IMR-90 (cell line): ENCODE results near the gene NRCAM. TPM values are rescaled to one million over a fixed set of nuclear protein-coding genes. Genes with fewer than 3 reads are reported as not detected.

Source experiments
- ATAC-seq: fragments of 200-7000 bp; cut with Tn5 transposase; 2 replicates; pipeline ENCODE4 v1.9.1; 2020; ENCODE audit warnings: low read depth, mild to moderate bottlenecking, moderate library complexity
- BruUV-seq: library from RNA; stranded (reverse); fragments of 400-500 nt; replicated peaks from 2 replicates; lab custom pipeline; 2021; lab: Mats Ljungman, UMichigan
- CTCF ChIA-PET: fragments of 300-600 bp; formaldehyde crosslinking; extraction: SDS; loops from one replicate; lab custom pipeline; 2021; ENCODE audit warnings: antibody characterized with exemption; lab: Yijun Ruan, JAX
- POLR2A ChIA-PET: fragments of 300-600 bp; sonication (Branson Sonifier 250); formaldehyde crosslinking; loops from one replicate; lab custom pipeline; 2022; ENCODE audit warnings: antibody characterized with exemption; ENCODE audit not compliant: unreplicated experiment; lab: Charles Lee
- DNase-seq: peaks from one replicate; pipeline ENCODE4 v3.0.0; 2013
- H2AFZ ChIP-seq: replicated peaks from 2 replicates; pipeline ENCODE3; 2013; ENCODE audit warnings: low read length, mild to moderate bottlenecking; ENCODE audit not compliant: poor library complexity
- H2AK5ac ChIP-seq: 2 replicates; pipeline ENCODE4 v1.6.1; 2013; ENCODE audit warnings: low read depth, low read length, inconsistent platforms
- H2AK9ac ChIP-seq: replicated peaks from 2 replicates; pipeline ENCODE3; 2013; ENCODE audit warnings: mild to moderate bottlenecking, low read depth, low read length, moderate library complexity; ENCODE audit not compliant: poor library complexity
- H2BK120ac ChIP-seq: 2 replicates; pipeline ENCODE4 v1.6.1; 2013; ENCODE audit warnings: low read depth, low read length, inconsistent platforms
- H2BK15ac ChIP-seq: 3 replicates; pipeline ENCODE4 v1.6.1; 2013; ENCODE audit warnings: low read depth, low read length, inconsistent platforms
- H2BK20ac ChIP-seq: 2 replicates; pipeline ENCODE4 v1.6.1; 2013; ENCODE audit warnings: low read depth, mild to moderate bottlenecking, inconsistent platforms, low read length, moderate library complexity
- H2BK5ac ChIP-seq: 2 replicates; pipeline ENCODE4 v1.6.1; 2013; ENCODE audit warnings: mild to moderate bottlenecking, low read depth, low read length, inconsistent platforms; ENCODE audit not compliant: poor library complexity, severe bottlenecking
- H3K14ac ChIP-seq: replicated peaks from 2 replicates; pipeline ENCODE4 v1.6.1; 2013; ENCODE audit warnings: low read depth, low read length, inconsistent platforms
- H3K18ac ChIP-seq: 2 replicates; pipeline ENCODE4 v1.6.1; 2013; ENCODE audit warnings: low read depth, low read length, control low read depth
- H3K23ac ChIP-seq: 2 replicates; pipeline ENCODE4 v1.6.1; 2013; ENCODE audit warnings: low read depth, low read length, inconsistent platforms
- H3K27ac ChIP-seq: 2 replicates; pipeline ENCODE4 v1.5.1; 2013; ENCODE audit warnings: mild to moderate bottlenecking, control low read depth, low read length; ENCODE audit not compliant: insufficient read depth
- H3K27me3 ChIP-seq: 2 replicates; pipeline ENCODE4 v1.6.1; 2013; ENCODE audit warnings: low read length; ENCODE audit not compliant: control insufficient read depth, insufficient read depth
- H3K36me3 ChIP-seq: 2 replicates; pipeline ENCODE4 v1.6.1; 2013; ENCODE audit warnings: low read length, mixed read lengths; ENCODE audit not compliant: control insufficient read depth, insufficient read depth
- H3K4ac ChIP-seq: 2 replicates; pipeline ENCODE4 v1.6.1; 2013; ENCODE audit warnings: low read depth, low read length, inconsistent platforms
- H3K4me1 ChIP-seq: 2 replicates; pipeline ENCODE4 v1.6.1; 2013; ENCODE audit warnings: low read length, mixed read lengths; ENCODE audit not compliant: control insufficient read depth, insufficient read depth
- H3K4me2 ChIP-seq: 2 replicates; pipeline ENCODE4 v1.6.1; 2013; ENCODE audit warnings: low read depth, mild to moderate bottlenecking, control low read depth, low read length, moderate library complexity
- H3K4me3 ChIP-seq: 2 replicates; pipeline ENCODE4 v1.5.1; 2013; ENCODE audit warnings: low read depth, mild to moderate bottlenecking, control low read depth, low read length, moderate library complexity; ENCODE audit not compliant: insufficient read depth
- H3K56ac ChIP-seq: 2 replicates; pipeline ENCODE4 v1.6.1; 2013; ENCODE audit warnings: low read length, inconsistent platforms; ENCODE audit not compliant: insufficient read depth; ENCODE audit errors: extremely low read depth
- H3K79me1 ChIP-seq, 2 experiments: 2 replicates each; pipeline ENCODE4 v1.6.1; 2013; ENCODE audit warnings: low read length in 2 of 2, inconsistent platforms in 1 of 2, low read depth in 1 of 2
- H3K9ac ChIP-seq: 2 replicates; pipeline ENCODE4 v1.6.1; 2013; ENCODE audit warnings: low read depth, low read length, control low read depth
- H3K9me1 ChIP-seq: 2 replicates; pipeline ENCODE4 v1.6.1; 2013; ENCODE audit warnings: low read length, inconsistent platforms; ENCODE audit not compliant: insufficient read depth
- H3K9me3 ChIP-seq: 2 replicates; pipeline ENCODE4 v1.6.1; 2013; ENCODE audit warnings: low read length; ENCODE audit not compliant: control insufficient read depth, insufficient read depth
- H4K20me1 ChIP-seq: 2 replicates; pipeline ENCODE4 v1.6.1; 2013; ENCODE audit warnings: low read length, inconsistent platforms; ENCODE audit not compliant: insufficient read depth
- H4K5ac ChIP-seq: 2 replicates; pipeline ENCODE4 v1.6.1; 2013; ENCODE audit warnings: mild to moderate bottlenecking, low read depth, low read length, control low read depth
- H4K8ac ChIP-seq, 2 experiments: 2 replicates each; pipeline ENCODE4 v1.6.1; 2013; ENCODE audit warnings: low read depth in 2 of 2, low read length in 2 of 2, control low read depth in 1 of 2, inconsistent platforms in 1 of 2
- H4K91ac ChIP-seq: 2 replicates; pipeline ENCODE4 v1.6.1; 2013; ENCODE audit warnings: low read depth, low read length, inconsistent platforms; ENCODE audit not compliant: insufficient read depth
- BHLHE40 ChIP-seq: fragments of 150-350 bp; IDR thresholded peaks from 2 replicates; pipeline ENCODE4 v1.6.1; 2016; ENCODE audit warnings: mild to moderate bottlenecking, low read depth, low read length
- CEBPB ChIP-seq: IDR thresholded peaks from 2 replicates; pipeline ENCODE4 v1.6.1; 2012; ENCODE audit warnings: low read depth, low read length, improper control_type of control experiment
- CHD1 ChIP-seq: IDR thresholded peaks from 2 replicates; pipeline ENCODE4 v1.6.1; 2012; ENCODE audit warnings: low read depth, low read length, improper control_type of control experiment
- FOS ChIP-seq: fragments of 150-350 bp; IDR thresholded peaks from 2 replicates; pipeline ENCODE4 v1.6.1; 2016; ENCODE audit warnings: low read depth, low read length
- MAFK ChIP-seq: IDR thresholded peaks from 2 replicates; pipeline ENCODE4 v1.6.1; 2012; ENCODE audit warnings: low read depth, low read length, improper control_type of control experiment
- MAZ ChIP-seq: IDR thresholded peaks from 2 replicates; pipeline ENCODE4 v1.6.1; 2012; ENCODE audit warnings: low read depth, mild to moderate bottlenecking, low read length, improper control_type of control experiment, moderate library complexity, borderline replicate concordance
- NFE2L2 ChIP-seq: fragments of 150-350 bp; IDR thresholded peaks from 2 replicates; pipeline ENCODE4 v1.6.1; 2016; ENCODE audit warnings: low read depth, mild to moderate bottlenecking, low read length
- POLR2A ChIP-seq: IDR thresholded peaks from 2 replicates; pipeline ENCODE4 v1.6.1; 2012; ENCODE audit warnings: mild to moderate bottlenecking, low read depth, low read length
- RCOR1 ChIP-seq: IDR thresholded peaks from 2 replicates; pipeline ENCODE4 v1.6.1; 2012; ENCODE audit warnings: mild to moderate bottlenecking, low read length, improper control_type of control experiment; ENCODE audit not compliant: insufficient replicate concordance
- RFX5 ChIP-seq: IDR thresholded peaks from 2 replicates; pipeline ENCODE4 v1.8.0; 2012; ENCODE audit warnings: low read depth, mild to moderate bottlenecking, low read length, moderate library complexity
- SMC3 ChIP-seq: fragments of 150-350 bp; IDR thresholded peaks from 2 replicates; pipeline ENCODE4 v1.6.1; 2016; ENCODE audit warnings: low read depth, mild to moderate bottlenecking, antibody characterized with exemption, low read length, moderate library complexity
- WGBS, 2 experiments: methylation state at CpG; one replicate each; pipeline versions ENCODE4 v1.1.5 to v1.1.7; 2013; ENCODE audit warnings: missing lambda C conversion rate in 2 of 2; ENCODE audit not compliant: insufficient read length in 1 of 2; ENCODE audit errors: extremely low coverage in 2 of 2; 5-methylcytosine and 5-hydroxymethylcytosine counted together
- dilution Hi-C: fragments of 300-500 bp; cut with HindIII; formaldehyde crosslinking; loops from one replicate; pipeline ENCODE4 v1.14.3; 2018; ENCODE audit warnings: low sequenced_read_pairs; ENCODE audit not compliant: unreplicated experiment
- in situ Hi-C: fragments of 300-500 bp; cut with MboI; formaldehyde crosslinking; loops from 3 replicates; pipeline ENCODE4 v1.14.3; 2019; ENCODE audit warnings: low sequenced_read_pairs, inconsistent platforms, mixed read lengths
- intact Hi-C: fragments of 100-400 bp; cut with micrococcal nuclease; formaldehyde crosslinking; loops from 2 replicates; pipeline ENCODE4 v1.10.0; 2022
- polyA plus RNA-seq, 3 experiments: library from polyadenylated mRNA; depleted of rRNA; stranded (reverse); fragments of >200 nt; gene quantifications; 2 replicates each; pipeline ENCODE4 v1.2.3, GENCODE V29; 2012; ENCODE audit warnings: low replicate concordance in 1 of 3
- total RNA-seq: library from RNA; depleted of rRNA; stranded (reverse); fragments of >200 nt; gene quantifications from 2 replicates; pipeline ENCODE4 v1.2.3, GENCODE V29; 2012
- TF ChIP-seq, protein P1 (sequence below): conservative IDR thresholded peaks from 2 replicates; pipeline ENCODE4 v1.5.1; 2012; ENCODE audit warnings: mild to moderate bottlenecking, low read depth, low read length, improper control_type of control experiment
- TF ChIP-seq, protein P2 (sequence below): fragments of 150-350 bp; IDR thresholded peaks from 2 replicates; pipeline ENCODE4 v1.6.1; 2017; ENCODE audit warnings: mild to moderate bottlenecking, antibody characterized with exemption, low read length, low read depth
- TF ChIP-seq, protein P3 (sequence below): fragments of 150-350 bp; IDR thresholded peaks from 2 replicates; pipeline ENCODE4 v1.6.1; 2016; ENCODE audit warnings: low read depth, mild to moderate bottlenecking, low read length, moderate library complexity, borderline replicate concordance

The NRCAM gene
- total and polyA plus RNA-seq, 2 of the 4 experiments (the other 2 are of a cell fraction) = 0.46 to 1.1 TPM

DNA sequence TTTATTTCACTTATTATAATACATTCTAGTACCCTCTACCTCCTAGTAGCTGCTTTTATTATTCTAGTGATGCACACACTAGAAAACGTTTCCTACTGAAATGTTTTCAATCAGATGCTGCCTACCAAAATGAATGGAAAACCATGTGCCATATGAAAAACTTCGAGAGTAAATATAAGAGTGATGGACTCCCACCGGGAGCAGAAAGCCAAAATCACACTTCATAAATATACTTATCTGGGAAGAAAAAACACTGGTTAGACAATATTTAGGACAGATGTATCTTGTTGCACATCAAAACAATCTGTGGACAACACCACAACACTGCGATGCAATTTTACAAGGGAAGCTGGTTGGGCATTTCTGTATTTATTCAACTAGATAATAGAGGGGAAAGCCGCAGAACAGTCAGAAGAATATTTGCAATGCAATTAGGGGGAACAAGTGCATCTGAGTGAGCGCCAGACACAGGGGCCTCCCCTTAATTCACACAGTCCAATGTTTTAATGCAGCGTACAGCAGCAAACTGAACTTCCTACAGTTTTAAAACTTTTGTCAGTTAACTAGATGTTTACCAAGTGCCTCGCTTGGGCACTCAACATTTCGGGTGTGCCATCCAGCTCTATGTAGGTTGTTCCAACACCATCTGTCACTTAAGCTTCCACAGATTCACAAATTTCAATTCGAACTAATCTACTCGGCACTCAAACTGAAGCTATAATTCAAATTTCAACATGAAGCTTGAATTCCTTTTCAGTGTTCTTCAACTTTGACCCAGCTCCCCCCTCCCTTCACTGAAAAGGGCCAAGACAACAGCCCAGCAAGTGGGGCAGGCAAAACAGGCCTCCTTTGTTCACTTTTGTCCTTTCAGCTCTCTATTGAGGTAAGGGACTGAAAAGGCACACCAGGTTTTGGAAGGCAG, 7.4 kb downstream of the NRCAM start:
- Histone ChIP-seq H4K8ac (no peak overlapping the region), H3K27ac (no peak overlapping the region), H3K4me3 (no peak overlapping the region), H3K9ac (no peak overlapping the region), H3K9me1 (no peaks in the 10 kb centered on the region), H3K14ac (no peak overlapping the region), H3K4ac (no peak overlapping the region), H4K20me1 (no peaks in the 10 kb centered on the region), H4K5ac (no peak overlapping the region), H2AK5ac (no peak overlapping the region), H2AK9ac (no peak overlapping the region), H3K4me1 (no peaks in the 10 kb centered on the region), H3K23ac (no peak overlapping the region), H3K9me3 (no peaks in the 10 kb centered on the region), H2BK20ac (no peak overlapping the region), H2BK15ac (no peak overlapping the region), H3K56ac (no peak overlapping the region), H2BK5ac (no peak overlapping the region), H3K79me1 (no peaks in the 10 kb centered on the region), H4K91ac (no peak overlapping the region), H2AFZ (no peak overlapping the region), H2BK120ac (no peak overlapping the region), H3K36me3 (no peaks in the 10 kb centered on the region), H3K18ac (no peak overlapping the region), H3K4me2 (no peak overlapping the region), H3K27me3 (peaks cover 12% of the 10 kb centered on the region)
- DNase-seq (no peak), ATAC-seq (no peak)
- intact Hi-C loops = no loop called here
- POLR2A ChIA-PET = no interaction called here
- CTCF ChIA-PET = interaction anchor here (0.7 to 0.9 kb wide), 2 partner anchors 49 to 453 kb away, joined by 3 read pairs; no protein-coding TSS in a partner anchor
- BruUV-seq = no TSS peak
- dilution Hi-C loops = no loop called here
- in situ Hi-C loops = loop anchor here (10.0 kb wide), 1 partner anchor 264 kb away; no protein-coding TSS in a partner anchor
- WGBS, 2 experiments = 35% methylated on average over 4 of the region's 11 CpGs; no CpG with 5 or more reads in 1 of the 2 experiments
- TF ChIP-seq RFX5 (no peak), BHLHE40 (no peak), CEBPB (no peak), RCOR1 (no peak), MAZ (no peak), NFE2L2 (no peak), SMC3 (no peak), CHD1 (no peak), MAFK (no peak), POLR2A (no peak), FOS (no peak)
- TF ChIP-seq, protein P1, sequence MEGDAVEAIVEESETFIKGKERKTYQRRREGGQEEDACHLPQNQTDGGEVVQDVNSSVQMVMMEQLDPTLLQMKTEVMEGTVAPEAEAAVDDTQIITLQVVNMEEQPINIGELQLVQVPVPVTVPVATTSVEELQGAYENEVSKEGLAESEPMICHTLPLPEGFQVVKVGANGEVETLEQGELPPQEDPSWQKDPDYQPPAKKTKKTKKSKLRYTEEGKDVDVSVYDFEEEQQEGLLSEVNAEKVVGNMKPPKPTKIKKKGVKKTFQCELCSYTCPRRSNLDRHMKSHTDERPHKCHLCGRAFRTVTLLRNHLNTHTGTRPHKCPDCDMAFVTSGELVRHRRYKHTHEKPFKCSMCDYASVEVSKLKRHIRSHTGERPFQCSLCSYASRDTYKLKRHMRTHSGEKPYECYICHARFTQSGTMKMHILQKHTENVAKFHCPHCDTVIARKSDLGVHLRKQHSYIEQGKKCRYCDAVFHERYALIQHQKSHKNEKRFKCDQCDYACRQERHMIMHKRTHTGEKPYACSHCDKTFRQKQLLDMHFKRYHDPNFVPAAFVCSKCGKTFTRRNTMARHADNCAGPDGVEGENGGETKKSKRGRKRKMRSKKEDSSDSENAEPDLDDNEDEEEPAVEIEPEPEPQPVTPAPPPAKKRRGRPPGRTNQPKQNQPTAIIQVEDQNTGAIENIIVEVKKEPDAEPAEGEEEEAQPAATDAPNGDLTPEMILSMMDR = no peak
- TF ChIP-seq, protein P2, sequence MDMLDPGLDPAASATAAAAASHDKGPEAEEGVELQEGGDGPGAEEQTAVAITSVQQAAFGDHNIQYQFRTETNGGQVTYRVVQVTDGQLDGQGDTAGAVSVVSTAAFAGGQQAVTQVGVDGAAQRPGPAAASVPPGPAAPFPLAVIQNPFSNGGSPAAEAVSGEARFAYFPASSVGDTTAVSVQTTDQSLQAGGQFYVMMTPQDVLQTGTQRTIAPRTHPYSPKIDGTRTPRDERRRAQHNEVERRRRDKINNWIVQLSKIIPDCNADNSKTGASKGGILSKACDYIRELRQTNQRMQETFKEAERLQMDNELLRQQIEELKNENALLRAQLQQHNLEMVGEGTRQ = no peak
- TF ChIP-seq, protein P3, sequence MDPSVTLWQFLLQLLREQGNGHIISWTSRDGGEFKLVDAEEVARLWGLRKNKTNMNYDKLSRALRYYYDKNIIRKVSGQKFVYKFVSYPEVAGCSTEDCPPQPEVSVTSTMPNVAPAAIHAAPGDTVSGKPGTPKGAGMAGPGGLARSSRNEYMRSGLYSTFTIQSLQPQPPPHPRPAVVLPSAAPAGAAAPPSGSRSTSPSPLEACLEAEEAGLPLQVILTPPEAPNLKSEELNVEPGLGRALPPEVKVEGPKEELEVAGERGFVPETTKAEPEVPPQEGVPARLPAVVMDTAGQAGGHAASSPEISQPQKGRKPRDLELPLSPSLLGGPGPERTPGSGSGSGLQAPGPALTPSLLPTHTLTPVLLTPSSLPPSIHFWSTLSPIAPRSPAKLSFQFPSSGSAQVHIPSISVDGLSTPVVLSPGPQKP = no peak
